ENCODE measurements around the gene PRAME. TPM values are rescaled to one million over a fixed set of nuclear protein-coding genes. Genes with fewer than 3 reads are reported as not detected.

PRAME gene
- total and polyA plus RNA-seq, 2 experiments from 2014 or later, result not detected

DNA sequence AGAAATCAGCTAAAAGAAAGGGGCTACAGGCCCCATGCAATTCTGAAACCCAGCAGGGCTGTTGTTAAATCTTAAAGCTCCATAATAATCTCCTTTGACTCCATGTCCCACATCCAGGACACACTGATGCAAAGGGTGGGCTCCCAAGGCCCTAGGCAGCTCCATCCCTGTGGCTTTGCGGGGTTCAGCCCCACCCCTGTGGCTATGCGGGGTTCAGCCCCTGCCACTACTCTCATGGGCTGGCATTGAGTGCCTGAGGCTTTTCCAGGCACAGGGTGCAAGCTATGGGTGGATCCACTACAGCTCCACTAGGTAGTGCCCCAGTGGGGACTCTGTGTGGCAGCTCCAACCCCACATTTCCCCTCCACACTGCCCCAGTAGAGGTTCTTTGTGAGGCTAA is 30.3 kb downstream of the PRAME start:
- no peak for TF ChIP-seq EZH2phosphoT487 (IDR thresholded peaks at IDR 0.05; ENCODE audit: insufficient read depth, low read depth)
- no peak for TF ChIP-seq EZH2 (IDR thresholded peaks at IDR 0.05; ENCODE audit: insufficient read depth, poor library complexity, severe bottlenecking)
- in situ Hi-C loops (cut with MboI), result no loop called here
- H3F3A ChIP-seq (ENCODE audit: insufficient read depth), result no peaks in the 10 kb centered on the region
- H3K4me3 ChIP-seq, result no peak overlapping the region
- H3K27ac ChIP-seq, result no peak overlapping the region
- no peaks in the 10 kb centered on the region for H3K79me2 ChIP-seq (ENCODE audit: insufficient read depth)
- whole genome bisulfite sequencing, 2 experiments (ENCODE audit: low coverage in 1 of 2, low lambda C conversion rate in 2 of 2, missing lambda C conversion rate in 2 of 2), result 20 to 26% methylated on average over 1 to 2 of the region's 2 CpGs
- no peaks in the 10 kb centered on the region for H3K9me3 ChIP-seq (ENCODE audit: low read depth)
- H3K36me3 ChIP-seq (ENCODE audit: low read depth), result no peaks in the 10 kb centered on the region
- no peak overlapping the region for H2AFZ ChIP-seq
- H3K4me2 ChIP-seq (ENCODE audit: unreplicated experiment), result no peak overlapping the region
- no peaks in the 10 kb centered on the region for H3K4me1 ChIP-seq (ENCODE audit: insufficient read depth)
- no peaks in the 10 kb centered on the region for H4K20me1 ChIP-seq (ENCODE audit: insufficient read depth)
- peaks cover 11% of the 10 kb centered on the region for H3K27me3 ChIP-seq (replicated peaks; ENCODE audit: insufficient read depth)
- H3K9ac ChIP-seq, result no peak overlapping the region
- no peaks in the 10 kb centered on the region for H3K9me2 ChIP-seq (ENCODE audit: insufficient read depth)
- DNase-seq, result no peak

DNA sequence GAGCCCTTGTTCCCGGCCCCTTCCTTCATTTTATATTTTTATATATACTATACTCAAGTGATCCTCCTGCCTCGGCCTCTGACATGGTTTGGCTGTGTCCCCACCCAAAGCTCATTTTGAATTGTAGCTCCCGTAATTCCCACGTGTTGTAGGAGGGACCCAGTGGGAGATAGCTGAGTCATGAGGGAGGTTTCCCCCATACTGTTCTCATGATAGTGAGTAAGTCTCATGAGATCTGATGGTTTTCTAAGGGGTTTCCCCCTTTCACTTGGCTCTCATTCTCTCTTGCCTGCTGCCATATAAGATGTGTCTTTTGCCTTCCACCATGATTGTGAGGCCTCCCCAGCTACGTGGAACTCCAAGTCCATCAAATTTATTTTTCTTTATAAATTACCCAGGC is 31.8 kb downstream of the PRAME start:
- Histone ChIP-seq H3K79me2 (ENCODE audit: insufficient read depth) (no peaks in the 10 kb centered on the region), H3F3A (ENCODE audit: insufficient read depth) (no peaks in the 10 kb centered on the region), H2AFZ (no peak overlapping the region), H3K4me1 (ENCODE audit: insufficient read depth) (no peaks in the 10 kb centered on the region), H3K27me3 (replicated peaks; ENCODE audit: insufficient read depth) (peaks cover 11% of the 10 kb centered on the region), H4K20me1 (ENCODE audit: insufficient read depth) (no peaks in the 10 kb centered on the region), H3K36me3 (ENCODE audit: low read depth) (no peaks in the 10 kb centered on the region), H3K4me3 (no peak overlapping the region), H3K9me2 (ENCODE audit: insufficient read depth) (no peaks in the 10 kb centered on the region), H3K27ac (no peak overlapping the region), H3K9me3 (ENCODE audit: low read depth) (no peaks in the 10 kb centered on the region), H3K4me2 (ENCODE audit: unreplicated experiment) (no peak overlapping the region), H3K9ac (no peak overlapping the region)
- in situ Hi-C loops (cut with MboI), result no loop called here
- WGBS, 2 experiments (ENCODE audit: low coverage in 1 of 2, low lambda C conversion rate in 2 of 2, missing lambda C conversion rate in 2 of 2), result 22 to 33% methylated on average over 5 of the region's 5 CpGs
- no peak for DNase-seq
- no peak for TF ChIP-seq EZH2 (IDR thresholded peaks at IDR 0.05; ENCODE audit: insufficient read depth, poor library complexity, severe bottlenecking)
- no peak for TF ChIP-seq EZH2phosphoT487 (IDR thresholded peaks at IDR 0.05; ENCODE audit: insufficient read depth, low read depth)

DNA sequence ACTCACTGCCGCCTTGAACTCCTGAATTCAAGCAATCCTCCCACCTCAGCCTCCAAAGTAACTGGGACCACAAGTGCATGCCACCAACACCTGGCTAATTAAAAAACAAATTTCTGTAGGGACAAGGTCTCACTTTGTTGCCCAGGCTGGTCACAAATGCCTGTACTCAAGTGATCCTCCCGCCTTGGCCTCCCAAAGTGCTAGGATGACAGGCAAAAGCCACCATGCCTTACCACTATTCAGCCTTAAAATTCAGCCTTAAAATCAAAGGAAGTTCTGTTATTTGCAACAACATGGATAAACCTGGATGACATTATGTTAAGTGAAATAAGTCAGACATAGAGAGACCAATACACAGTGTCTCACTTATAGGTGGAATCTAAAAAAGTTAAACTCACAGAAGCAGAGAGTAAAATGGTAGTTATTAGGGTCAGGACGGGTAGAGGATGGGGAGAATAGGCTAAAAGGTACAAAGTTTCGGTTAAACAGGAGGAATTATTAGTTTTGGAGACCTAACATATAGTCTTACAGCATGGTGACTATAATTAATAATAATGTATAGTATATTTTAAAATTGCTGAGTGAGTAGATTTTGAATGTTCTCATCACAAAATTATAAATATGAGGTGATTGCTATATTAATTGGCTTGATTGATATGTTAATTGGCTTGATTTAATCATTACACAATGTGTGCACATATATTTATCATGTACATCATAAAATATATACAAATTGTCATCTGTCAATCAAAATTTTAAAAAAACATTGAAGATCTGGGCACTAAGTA is 32.7 kb downstream of the PRAME start:
- 30 to 33% methylated on average over 4 of the region's 4 CpGs for WGBS, 2 experiments (ENCODE audit: low coverage in 1 of 2, low lambda C conversion rate in 2 of 2, missing lambda C conversion rate in 2 of 2)
- in situ Hi-C loops (cut with MboI), result no loop called here

DNA sequence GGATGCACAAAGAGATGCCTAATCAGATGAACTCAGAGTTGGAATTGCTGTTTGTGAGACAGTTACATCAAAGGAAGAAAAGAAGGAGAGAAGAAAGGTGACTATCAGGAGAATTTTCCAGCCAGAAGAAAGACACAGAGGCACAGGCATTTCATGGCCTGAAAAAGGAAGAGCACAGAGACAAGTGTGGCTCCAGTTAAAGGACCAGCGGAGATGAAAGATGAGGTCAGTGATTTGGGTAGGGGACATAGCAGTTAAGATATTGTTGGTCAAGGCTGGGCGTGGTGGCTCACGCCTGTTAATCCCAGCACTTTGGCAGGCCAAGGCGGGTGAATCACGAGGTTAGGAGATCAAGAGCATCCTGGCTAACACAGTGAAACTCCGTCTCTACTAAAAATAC is 35.6 kb downstream of the PRAME start:
- no peak overlapping the region for H2AFZ ChIP-seq
- no peaks in the 10 kb centered on the region for H3K9me2 ChIP-seq (ENCODE audit: insufficient read depth)
- no peak overlapping the region for H3K9ac ChIP-seq
- H3K79me2 ChIP-seq (ENCODE audit: insufficient read depth), result no peaks in the 10 kb centered on the region
- H3K4me2 ChIP-seq (ENCODE audit: unreplicated experiment), result no peak overlapping the region
- no peaks in the 10 kb centered on the region for H4K20me1 ChIP-seq (ENCODE audit: insufficient read depth)
- H3K36me3 ChIP-seq (ENCODE audit: low read depth), result no peaks in the 10 kb centered on the region
- peaks cover 11% of the 10 kb centered on the region for H3K27me3 ChIP-seq (replicated peaks; ENCODE audit: insufficient read depth)
- WGBS, 2 experiments (ENCODE audit: low coverage in 1 of 2, low lambda C conversion rate in 2 of 2, missing lambda C conversion rate in 2 of 2), result 39 to 42% methylated on average over 6 of the region's 6 CpGs
- H3K27ac ChIP-seq, result no peak overlapping the region
- TF ChIP-seq EZH2phosphoT487 (IDR thresholded peaks at IDR 0.05; ENCODE audit: insufficient read depth, low read depth) (no peak), EZH2 (IDR thresholded peaks at IDR 0.05; ENCODE audit: insufficient read depth, poor library complexity, severe bottlenecking) (no peak)
- no peaks in the 10 kb centered on the region for H3F3A ChIP-seq (ENCODE audit: insufficient read depth)
- no peaks in the 10 kb centered on the region for H3K9me3 ChIP-seq (ENCODE audit: low read depth)
- no peaks in the 10 kb centered on the region for H3K4me1 ChIP-seq (ENCODE audit: insufficient read depth)
- in situ Hi-C loops (cut with MboI), result no loop called here
- H3K4me3 ChIP-seq, result no peak overlapping the region
- no peak for DNase-seq

More for the DNA sequence above, 32.7 kb downstream of the PRAME start:
- H3F3A ChIP-seq (ENCODE audit: insufficient read depth), result no peaks in the 10 kb centered on the region
- no peak for DNase-seq
- TF ChIP-seq EZH2 (IDR thresholded peaks at IDR 0.05; ENCODE audit: insufficient read depth, poor library complexity, severe bottlenecking), result no peak
- TF ChIP-seq EZH2phosphoT487 (IDR thresholded peaks at IDR 0.05; ENCODE audit: insufficient read depth, low read depth), result no peak
- no peaks in the 10 kb centered on the region for H3K9me2 ChIP-seq (ENCODE audit: insufficient read depth)
- no peak overlapping the region for H3K4me2 ChIP-seq (ENCODE audit: unreplicated experiment)
- peaks cover 11% of the 10 kb centered on the region for H3K27me3 ChIP-seq (replicated peaks; ENCODE audit: insufficient read depth)
- no peaks in the 10 kb centered on the region for H3K36me3 ChIP-seq (ENCODE audit: low read depth)
- H3K27ac ChIP-seq, result no peak overlapping the region
- H4K20me1 ChIP-seq (ENCODE audit: insufficient read depth), result no peaks in the 10 kb centered on the region
- H3K4me1 ChIP-seq (ENCODE audit: insufficient read depth), result no peaks in the 10 kb centered on the region
- H3K4me3 ChIP-seq, result no peak overlapping the region
- no peaks in the 10 kb centered on the region for H3K79me2 ChIP-seq (ENCODE audit: insufficient read depth)
- H2AFZ ChIP-seq, result no peak overlapping the region
- no peak overlapping the region for H3K9ac ChIP-seq
- H3K9me3 ChIP-seq (ENCODE audit: low read depth), result no peaks in the 10 kb centered on the region
